HG02870 (cell line): ENCODE measurements around the gene MT1B.

ENCODE experiments used
- ATAC-seq: cut with Tn5 transposase; IDR thresholded peaks from one replicate; pipeline ENCODE4 v1.9.1; 2021; ENCODE audit warnings: mild to moderate bottlenecking, moderate library complexity; ENCODE audit not compliant: unreplicated experiment

MT1B gene

GRCh38 chr16:56683424-56684172 lies 31.9 kb downstream of the MT1B start:
- no peak for ATAC-seq

GRCh38 chr16:56684256-56684925 lies 32.7 kb downstream of the MT1B start:
- no peak for ATAC-seq

- no peak for ATAC-seq
Observed at GRCh38 chr16:56684926-56685590, 33.4 kb downstream of the MT1B start.

- no peak for ATAC-seq
Observed at GRCh38 chr16:56686758-56687157, 35.1 kb downstream of the MT1B start.

GRCh38 chr16:56688762-56689161 lies 37.1 kb downstream of the MT1B start:
- no peak for ATAC-seq

- ATAC-seq, result no peak
Observed at GRCh38 chr16:56689171-56689570, 37.5 kb downstream of the MT1B start.

- no peak for ATAC-seq
Observed at GRCh38 chr16:56690420-56691122, 38.9 kb downstream of the MT1B start.

GRCh38 chr16:56691885-56692284 lies 40.2 kb downstream of the MT1B start:
- ATAC-seq, result no peak

GRCh38 chr16:56695246-56695645 lies 43.6 kb downstream of the MT1B start:
- ATAC-seq, result no peak

- no peak for ATAC-seq
Observed at GRCh38 chr16:56697456-56698155, 45.9 kb downstream of the MT1B start.

- ATAC-seq, result no peak
Observed at GRCh38 chr16:56700195-56700594, 48.5 kb downstream of the MT1B start.

- no peak for ATAC-seq
Observed at GRCh38 chr16:56700631-56701030, 48.9 kb downstream of the MT1B start.

- ATAC-seq, result no peak
Observed at GRCh38 chr16:56701534-56701933, 49.8 kb downstream of the MT1B start.
